GM12892 (cell line): ENCODE results near the gene HSPH1.
"Not testable (repeated sequence)": the region's sequence is repeated elsewhere in the genome, so short reads cannot be mapped to it uniquely, and the experiment has no call there.

ENCODE experiments used
- DNase-seq: peaks from one replicate; pipeline ENCODE4 v3.0.0; 2011; ENCODE audit not compliant: insufficient read length
- FAIRE-seq: peaks from 2 replicates; lab custom pipeline; 2011; peaks lifted over from hg19 to GRCh38; lab: Jason Lieb, UNC
- POLR2A ChIP-seq: IDR thresholded peaks from 2 replicates; pipeline ENCODE4 v1.6.1; 2011; ENCODE audit warnings: low read depth, low read length, control low read depth
- POLR2AphosphoS5 ChIP-seq: IDR thresholded peaks from 2 replicates; pipeline ENCODE4 v1.6.1; 2011; ENCODE audit warnings: low read depth, low read length, control low read depth
- TAF1 ChIP-seq: IDR thresholded peaks from 2 replicates; pipeline ENCODE4 v1.6.1; 2011; ENCODE audit warnings: low read depth, mild to moderate bottlenecking, control low read depth, low read length, borderline replicate concordance

HSPH1 gene

DNA sequence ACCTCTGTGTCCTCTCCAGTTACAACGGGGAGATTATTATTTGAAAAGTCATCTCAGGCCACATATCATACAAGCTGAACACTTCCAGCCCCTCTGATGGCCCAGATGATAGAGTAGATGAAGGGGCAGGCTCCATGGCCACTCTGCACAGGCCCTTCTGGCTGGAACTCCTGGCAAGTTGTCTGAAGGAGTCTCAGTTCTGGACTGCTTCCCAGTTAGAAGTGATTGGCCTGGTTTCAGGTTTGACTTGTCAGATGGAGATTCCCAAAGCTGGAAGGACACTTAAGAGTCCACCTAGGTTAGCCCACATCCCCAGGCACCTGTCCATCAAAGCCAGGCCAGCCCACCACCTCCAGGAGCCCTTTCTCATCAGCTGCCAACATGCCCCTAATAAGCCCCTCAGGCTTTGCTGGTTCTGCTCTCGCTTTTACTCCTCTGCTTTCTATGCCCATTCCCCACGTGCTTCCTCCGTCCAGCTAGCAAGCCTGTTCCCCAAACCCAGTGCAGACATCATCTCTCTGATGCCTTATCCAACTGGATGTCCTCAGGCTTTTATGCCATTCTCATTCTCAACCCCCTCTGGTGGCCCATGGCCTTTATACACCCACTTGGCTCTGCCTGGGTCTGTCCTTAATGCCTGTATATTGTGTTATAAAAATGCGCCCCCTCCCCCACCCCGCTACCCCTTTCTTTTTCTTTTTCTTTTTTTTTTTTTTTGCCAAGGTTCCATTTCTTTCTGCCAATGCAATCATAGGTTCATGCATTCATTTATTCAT lies 56.5 kb downstream of the HSPH1 start:
- DNase-seq (no peak), FAIRE-seq (no peak)
- TF ChIP-seq POLR2A (no peak), POLR2AphosphoS5 (no peak), TAF1 (no peak)

DNA sequence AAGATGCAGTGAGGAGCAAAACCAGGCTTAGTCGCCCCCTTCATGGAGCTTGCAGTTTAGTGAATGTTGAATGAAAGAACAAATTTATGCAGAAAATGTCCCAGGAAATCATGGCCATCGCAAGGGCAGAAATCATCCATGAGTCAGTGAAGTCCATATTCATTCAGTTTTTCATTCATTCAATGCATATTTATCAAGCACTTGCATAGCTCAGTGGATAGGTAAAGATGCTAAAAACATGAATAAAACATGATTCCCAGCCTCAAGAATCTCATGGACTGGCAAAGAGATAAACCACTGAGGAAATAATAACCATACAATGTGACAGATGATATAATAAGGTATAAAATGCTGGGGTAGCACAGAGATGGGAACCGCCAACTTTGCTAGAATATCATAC lies 58.8 kb downstream of the HSPH1 start:
- no peak for DNase-seq
- TF ChIP-seq POLR2A, result no peak
- no peak for TF ChIP-seq POLR2AphosphoS5
- no peak for TF ChIP-seq TAF1
- no peak for FAIRE-seq

DNA sequence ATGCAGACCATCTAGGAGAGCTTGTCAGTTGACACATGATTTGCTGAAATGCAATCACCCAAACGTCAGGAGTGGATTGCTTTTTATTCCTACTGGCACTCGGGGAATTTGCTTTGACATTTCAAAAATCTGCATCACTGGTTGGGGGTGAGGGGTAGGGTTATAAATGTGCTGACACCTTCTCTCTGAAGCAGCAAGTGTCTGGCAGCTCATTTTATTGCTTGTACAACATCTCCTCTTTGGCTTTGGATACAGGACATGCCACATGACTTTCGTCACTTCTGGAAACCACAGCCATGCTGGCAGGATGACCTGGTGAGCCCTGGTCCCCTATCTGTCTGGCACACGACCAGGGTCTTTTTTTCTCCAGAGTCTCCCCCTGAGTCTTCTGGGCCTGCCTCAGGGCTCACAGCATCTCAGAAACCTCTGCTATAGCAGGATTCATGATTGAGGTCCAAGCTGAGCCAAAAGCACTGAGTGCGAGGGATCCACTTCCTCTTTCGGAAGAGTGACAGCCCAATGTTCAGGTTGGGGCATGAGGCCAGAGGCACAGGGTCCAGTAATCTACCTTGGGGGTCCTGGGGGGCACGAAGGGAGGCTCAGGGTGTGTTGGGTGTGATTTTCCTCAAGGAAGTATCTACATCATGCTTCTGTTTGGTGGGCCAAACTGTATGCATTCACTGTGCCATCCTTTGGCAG lies 60.1 kb downstream of the HSPH1 start:
- no peak for TF ChIP-seq POLR2AphosphoS5
- no peak for TF ChIP-seq TAF1
- DNase-seq (no peak), FAIRE-seq (no peak)

DNA sequence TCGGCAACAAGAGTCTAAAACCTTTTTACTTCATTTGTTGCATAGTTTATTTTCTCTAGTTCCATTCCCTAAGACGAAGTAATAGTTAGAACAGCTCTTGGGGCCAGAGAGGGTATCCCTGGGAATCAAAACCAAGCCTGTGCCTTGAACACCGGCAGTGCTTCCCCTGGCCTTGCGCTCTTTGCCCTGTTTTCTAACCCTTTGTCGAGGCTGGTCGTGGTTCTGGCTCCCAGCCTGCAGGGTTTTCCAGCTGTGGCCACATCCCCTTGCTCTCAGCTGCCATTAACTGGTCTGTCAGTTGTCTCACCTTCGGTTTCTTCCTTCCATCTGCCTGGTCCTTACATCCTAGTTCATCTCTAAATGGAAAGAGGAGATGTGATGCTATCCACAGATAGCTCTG lies 61.0 kb downstream of the HSPH1 start:
- FAIRE-seq, result no peak
- DNase-seq, result no peak
- TF ChIP-seq POLR2AphosphoS5 (no peak), POLR2A (no peak), TAF1 (no peak)

DNA sequence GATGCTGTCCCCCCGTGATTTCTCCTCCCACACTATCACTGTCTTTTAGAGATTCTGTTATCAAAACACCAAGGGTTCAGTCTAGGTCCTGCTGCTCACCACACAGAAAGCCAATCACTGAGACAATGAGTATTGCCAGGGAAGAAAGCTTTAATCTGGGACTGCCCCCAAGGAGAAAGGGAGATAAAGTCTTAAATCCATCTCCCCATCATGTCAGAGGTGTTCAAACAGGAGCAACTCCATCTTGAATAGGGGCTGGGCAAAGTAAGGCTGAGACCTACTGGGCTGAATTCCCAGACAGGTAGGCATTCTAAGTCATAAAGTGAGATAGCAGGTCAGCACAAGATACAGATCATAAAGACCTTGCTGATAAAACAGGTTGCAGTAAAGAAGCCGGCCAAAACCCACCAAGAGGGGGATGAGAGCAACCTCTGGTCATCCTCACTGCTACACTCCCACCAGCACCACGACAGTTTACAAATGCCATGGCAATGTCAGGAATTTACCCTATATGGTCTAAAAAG lies 63.7 kb downstream of the HSPH1 start:
- not testable (repeated sequence) for FAIRE-seq, DNase-seq

DNA sequence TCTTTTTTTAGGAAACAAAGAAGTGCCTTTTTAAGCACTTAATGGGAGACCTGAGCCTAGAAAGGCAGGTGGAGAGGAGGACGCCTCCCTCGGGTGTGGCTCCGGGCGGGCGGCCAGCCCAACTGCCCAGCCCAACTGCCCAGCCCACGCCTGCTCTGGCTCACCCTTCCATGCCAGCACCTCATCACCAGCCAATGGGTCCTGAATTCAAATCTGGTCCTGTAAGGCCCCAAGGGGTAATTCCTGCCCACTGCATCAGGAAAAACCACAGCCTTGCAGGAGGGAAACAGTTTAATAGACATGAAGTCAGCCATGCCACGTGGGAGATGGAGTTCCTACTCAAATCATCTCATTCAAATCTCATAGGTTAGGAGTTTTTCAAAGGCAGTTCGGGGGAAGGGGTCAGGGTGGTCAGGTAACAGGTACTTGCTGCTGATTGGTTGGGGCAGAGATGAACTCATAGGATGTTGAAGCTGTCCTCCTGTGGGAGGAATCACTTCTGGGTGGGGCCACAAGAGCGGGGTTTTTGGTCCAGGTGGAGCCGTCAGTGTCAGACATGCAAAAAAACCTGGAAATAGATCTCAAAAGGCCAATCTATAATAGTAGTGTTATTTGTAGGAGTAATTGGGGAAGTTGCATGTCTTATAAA lies 64.9 kb downstream of the HSPH1 start:
- TF ChIP-seq POLR2A (no peak), TAF1 (no peak), POLR2AphosphoS5 (no peak)

DNA sequence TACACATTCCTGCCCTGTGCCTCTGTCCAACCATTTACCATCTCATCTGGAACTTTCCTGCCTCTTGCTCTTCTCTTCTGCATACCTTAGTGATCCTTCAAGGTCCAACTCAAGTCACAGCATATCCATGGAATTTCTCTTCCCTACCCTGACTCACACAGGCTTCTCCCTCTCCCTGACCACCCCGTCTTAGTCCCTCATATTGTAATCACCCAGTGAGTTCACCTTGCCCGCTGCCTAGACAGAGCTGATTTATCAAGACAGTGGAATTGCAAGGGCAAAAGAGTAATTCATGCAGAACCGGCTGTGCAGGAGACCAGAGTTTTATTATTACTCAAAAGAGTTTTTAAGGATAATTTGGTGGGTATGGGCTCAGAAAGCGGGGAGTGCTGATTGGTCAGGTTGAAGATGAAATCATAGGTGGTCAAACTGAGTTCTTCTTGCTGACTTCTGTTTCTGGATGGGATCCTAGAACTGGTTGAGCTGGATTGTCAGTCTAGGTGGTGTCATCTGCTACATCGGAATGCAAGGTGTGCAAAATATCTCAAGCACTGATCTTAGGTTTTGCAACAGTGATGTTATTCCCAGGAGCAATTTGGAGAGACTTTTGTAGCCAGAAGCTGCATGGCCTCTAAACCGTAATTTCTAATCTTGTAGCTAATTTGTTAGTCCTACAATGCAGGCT lies 67.2 kb downstream of the HSPH1 start:
- DNase-seq (no peak), FAIRE-seq (no peak)
- TF ChIP-seq POLR2AphosphoS5, result no peak
- no peak for TF ChIP-seq TAF1

More for the DNA sequence above, 64.9 kb downstream of the HSPH1 start:
- DNase-seq, result no peak
- no peak for FAIRE-seq

DNA sequence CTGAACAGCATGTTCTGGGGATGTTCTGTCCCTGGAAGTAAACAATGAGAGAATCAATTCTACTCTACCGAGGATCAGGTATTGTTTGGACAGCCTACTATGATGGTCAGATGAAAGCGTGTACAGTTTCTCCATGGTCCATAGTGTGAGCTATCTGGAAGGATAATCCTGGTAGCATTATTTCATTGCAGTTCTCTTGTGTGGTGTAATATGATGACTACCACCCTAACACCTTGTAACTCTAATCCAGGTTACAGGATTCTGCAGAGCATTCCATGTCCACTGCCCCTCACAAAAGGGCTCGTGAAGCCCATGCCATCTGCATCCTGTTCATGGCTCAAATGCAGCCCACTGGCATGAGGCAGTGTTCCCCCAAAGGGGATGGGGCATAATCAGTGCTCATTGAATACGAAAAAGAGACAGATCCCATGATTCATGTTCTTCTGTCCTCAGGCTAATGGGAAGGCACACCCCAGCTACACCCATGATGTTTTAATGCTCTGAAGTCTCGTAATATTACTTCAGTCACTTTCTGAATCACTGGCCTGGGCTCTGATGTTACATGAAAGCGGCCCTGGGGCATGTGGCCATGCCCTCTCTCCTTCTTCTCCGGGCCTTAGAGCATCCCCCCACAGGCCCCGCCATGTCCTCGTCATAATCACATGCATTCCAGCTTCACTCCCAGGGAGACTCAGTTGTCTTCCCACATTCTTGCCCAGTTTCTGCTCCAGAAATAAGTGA lies 68.4 kb downstream of the HSPH1 start:
- TF ChIP-seq POLR2AphosphoS5, result no peak
- TF ChIP-seq POLR2A, result no peak
- TF ChIP-seq TAF1, result no peak
- DNase-seq, result no peak
- no peak for FAIRE-seq

DNA sequence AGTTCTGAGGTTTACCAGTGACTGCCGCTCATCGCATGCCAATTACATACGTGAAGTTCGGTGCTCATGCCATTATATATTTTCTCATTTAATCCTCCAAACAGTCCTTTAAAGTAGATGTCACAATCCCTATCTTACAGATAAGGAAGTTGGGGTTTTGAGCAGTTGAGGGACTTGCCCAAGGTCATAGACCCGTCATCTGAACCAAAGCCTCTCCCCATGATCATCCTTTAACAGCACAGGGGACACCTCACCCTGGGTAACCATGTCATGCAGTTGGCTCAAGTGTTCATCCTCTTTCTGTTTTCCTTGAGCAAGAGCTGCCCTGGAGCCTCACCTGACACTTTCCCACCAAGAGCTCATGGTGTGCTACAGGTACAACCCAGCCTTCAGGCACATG lies 69.1 kb downstream of the HSPH1 start:
- TF ChIP-seq POLR2A (no peak), POLR2AphosphoS5 (no peak)

DNA sequence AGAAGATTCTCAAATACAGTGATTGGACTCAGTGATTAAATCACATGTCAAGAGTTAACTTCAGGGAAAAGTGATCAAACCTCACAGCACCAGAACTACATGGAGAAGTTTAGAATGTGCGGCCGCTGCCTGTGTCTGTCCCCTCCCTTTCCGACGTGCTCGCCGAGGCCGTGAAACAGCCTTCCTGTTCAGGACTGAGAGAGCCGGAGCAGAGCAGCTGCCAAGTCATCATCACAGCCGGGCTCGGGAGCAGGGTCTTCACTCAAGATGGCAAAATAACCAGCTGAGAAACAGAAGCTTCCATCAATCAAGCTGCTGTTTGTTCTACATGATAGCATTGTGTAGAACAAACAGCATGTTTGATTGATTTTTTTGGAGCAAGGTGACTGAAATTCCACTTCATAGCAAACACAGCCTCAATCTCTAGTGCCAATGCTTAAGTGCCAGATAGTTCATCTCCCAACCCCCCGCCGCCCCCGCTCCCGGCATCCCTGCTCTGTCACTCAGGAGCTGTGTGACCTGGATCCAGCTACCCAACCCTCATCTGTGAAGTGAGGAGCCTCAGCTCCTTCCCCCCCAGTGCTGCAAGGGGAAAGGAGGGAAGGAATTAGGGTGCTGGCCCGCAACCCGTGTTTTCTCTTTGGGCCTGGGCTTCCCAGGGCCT lies 70.6 kb downstream of the HSPH1 start:
- DNase-seq (no peak), FAIRE-seq (no peak)

More for the DNA sequence above, 69.1 kb downstream of the HSPH1 start:
- no peak for DNase-seq
- no peak for FAIRE-seq

More for the DNA sequence above, 70.6 kb downstream of the HSPH1 start:
- TF ChIP-seq TAF1 (no peak), POLR2AphosphoS5 (no peak), POLR2A (no peak)
